Central memory CD8-positive, alpha-beta T cell (primary cell): ENCODE data around the gene POP5.
A peak's percentile ranks its signal among the peaks of the same experiment; 100 is the strongest.
"Not testable (repeated sequence)": the region's sequence is repeated elsewhere in the genome, so short reads cannot be mapped to it uniquely, and the experiment has no call there.

ENCODE experiments used
- ATAC-seq: fragments of 150-1000 bp; cut with Tn5 transposase; replicated peaks from 2 replicates; pipeline ENCODE4 v1.10.0; 2022; ENCODE audit warnings: mild to moderate bottlenecking, moderate FRiP score, moderate number of reproducible peaks; ENCODE audit not compliant: poor library complexity, severe bottlenecking; ENCODE audit errors: extremely low read depth
- DNase-seq, 2 donors: peaks; one replicate each; pipeline ENCODE4 v3.0.0; 2021; ENCODE audit warnings: low spot score in 2 of 2
- H3K27ac Mint-ChIP-seq: one replicate; pipeline ENCODE4 v1.8.0; 2022; ENCODE audit warnings: low read depth, mild to moderate bottlenecking, moderate library complexity, mixed read lengths
- H3K27me3 Mint-ChIP-seq: one replicate; pipeline ENCODE4 v1.8.0; 2022; ENCODE audit warnings: mixed read lengths
- H3K36me3 Mint-ChIP-seq: one replicate; pipeline ENCODE4 v1.8.0; 2022; ENCODE audit warnings: mild to moderate bottlenecking, moderate library complexity, mixed read lengths; ENCODE audit not compliant: insufficient read depth
- H3K4me1 Mint-ChIP-seq: one replicate; pipeline ENCODE4 v1.8.0; 2022; ENCODE audit warnings: mixed read lengths
- H3K4me3 Mint-ChIP-seq: one replicate; pipeline ENCODE4 v1.8.0; 2022; ENCODE audit warnings: mild to moderate bottlenecking, moderate library complexity, mixed read lengths
- H3K9me3 Mint-ChIP-seq: one replicate; pipeline ENCODE4 v1.8.0; 2022; ENCODE audit warnings: mixed read lengths

POP5 gene, protein sequence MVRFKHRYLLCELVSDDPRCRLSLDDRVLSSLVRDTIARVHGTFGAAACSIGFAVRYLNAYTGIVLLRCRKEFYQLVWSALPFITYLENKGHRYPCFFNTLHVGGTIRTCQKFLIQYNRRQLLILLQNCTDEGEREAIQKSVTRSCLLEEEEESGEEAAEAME

DNA sequence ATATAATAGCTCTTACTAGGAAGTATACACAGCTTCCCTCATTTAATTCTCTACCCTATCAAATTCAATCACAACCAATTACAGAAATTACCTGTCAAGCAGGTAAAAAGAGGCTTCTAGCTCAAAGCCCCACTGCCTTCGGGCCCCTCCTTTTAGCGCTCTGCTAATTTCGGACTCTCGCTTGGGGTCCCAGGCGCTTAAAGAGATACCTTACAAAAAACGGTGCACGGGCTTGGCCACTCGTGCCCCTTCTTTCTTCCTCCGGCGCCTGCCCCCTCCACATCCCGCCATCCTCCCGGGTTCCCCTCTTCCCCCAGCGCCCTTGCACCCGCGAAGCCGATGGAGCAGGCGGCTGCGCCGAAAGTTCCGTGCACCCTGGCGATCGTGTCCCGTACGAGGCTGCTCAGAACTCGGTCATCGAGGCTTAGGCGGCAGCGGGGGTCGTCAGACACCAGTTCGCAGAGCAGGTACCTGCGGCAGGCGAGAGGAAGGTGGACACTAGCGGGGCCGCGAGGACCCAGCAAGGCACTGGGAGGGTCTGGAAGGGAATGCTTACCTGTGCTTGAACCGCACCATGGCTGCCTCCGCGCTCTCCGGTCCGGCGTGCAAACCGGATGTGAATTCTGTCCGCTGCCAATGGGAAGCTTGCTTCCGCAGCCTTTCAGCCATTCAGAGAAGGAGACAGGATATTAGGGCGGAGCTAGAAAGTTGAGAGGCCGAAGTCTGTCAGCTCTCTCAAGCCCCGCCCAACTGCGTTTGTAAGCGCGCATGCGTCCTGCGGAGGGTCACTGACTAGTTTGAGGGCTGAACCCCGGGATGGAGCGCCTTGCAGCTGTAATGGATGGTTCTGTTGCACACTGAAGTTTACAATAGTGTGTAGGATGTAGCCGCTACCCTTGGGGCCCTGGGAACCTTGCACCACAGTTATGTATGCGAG, at the start of gene POP5:
Gene POP5 (minus strand): TSS at position 616 of the 937 bp plus-strand sequence. CDS start 40 bp downstream, at position 576.
- H3K9me3 Mint-ChIP-seq, result no peaks in the 10 kb centered on the region
- H3K27ac Mint-ChIP-seq, result peak within 1 kb of the TSS; percentile 79
- H3K4me1 Mint-ChIP-seq, result peaks cover 29% of the 10 kb centered on the region
- H3K4me3 Mint-ChIP-seq, result peak within 1 kb of the TSS; percentile 99
- no peaks in the 10 kb centered on the region for H3K27me3 Mint-ChIP-seq
- H3K36me3 Mint-ChIP-seq, result peaks cover 44% of the 10 kb centered on the region
- peak; percentile 92 for ATAC-seq
- peak; percentile 83 to 84 for DNase-seq

DNA sequence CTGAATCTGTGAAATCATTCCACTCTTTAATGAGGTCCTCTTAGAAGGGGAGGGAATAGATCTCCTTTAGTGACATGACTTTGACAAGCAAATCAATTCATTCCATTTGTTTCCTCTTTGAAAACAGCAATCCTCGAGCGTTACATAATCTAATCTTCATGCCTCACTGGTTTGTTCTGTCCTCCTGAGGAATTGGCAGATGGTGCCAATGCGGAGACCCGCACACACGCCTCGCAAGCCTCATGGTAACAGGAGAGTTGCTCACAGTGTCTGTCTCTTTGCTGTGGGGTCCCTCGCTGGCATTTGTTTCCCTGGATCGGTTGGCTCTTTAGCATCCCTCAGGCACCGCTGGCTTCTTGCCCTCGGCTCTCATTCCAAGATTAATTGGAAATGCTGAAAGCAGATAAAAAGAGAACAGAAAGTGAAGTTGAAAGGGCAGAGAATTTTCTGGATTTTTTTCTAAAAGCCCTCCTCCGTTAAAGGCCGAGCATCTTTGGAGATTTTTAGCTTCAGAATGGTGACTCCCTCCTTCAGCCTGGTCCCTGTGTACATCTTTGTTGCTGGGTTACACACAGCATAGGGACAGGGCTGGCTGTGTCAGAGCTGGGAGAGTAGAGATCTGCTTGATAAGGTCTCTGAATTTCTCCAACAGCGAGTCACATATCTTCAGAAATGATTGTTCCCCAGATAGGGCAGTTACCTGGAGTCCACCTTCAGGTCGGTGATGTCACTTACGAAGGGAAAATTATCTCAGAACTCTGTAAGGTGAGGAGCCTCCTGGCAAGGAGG, 49.1 kb upstream of the POP5 start:
- no peak overlapping the region for H3K27ac Mint-ChIP-seq
- H3K9me3 Mint-ChIP-seq, result no peaks in the 10 kb centered on the region
- no peaks in the 10 kb centered on the region for H3K36me3 Mint-ChIP-seq
- DNase-seq (no peak), ATAC-seq (no peak)
- H3K27me3 Mint-ChIP-seq, result no peaks in the 10 kb centered on the region
- no peaks in the 10 kb centered on the region for H3K4me1 Mint-ChIP-seq
- no peak overlapping the region for H3K4me3 Mint-ChIP-seq

DNA sequence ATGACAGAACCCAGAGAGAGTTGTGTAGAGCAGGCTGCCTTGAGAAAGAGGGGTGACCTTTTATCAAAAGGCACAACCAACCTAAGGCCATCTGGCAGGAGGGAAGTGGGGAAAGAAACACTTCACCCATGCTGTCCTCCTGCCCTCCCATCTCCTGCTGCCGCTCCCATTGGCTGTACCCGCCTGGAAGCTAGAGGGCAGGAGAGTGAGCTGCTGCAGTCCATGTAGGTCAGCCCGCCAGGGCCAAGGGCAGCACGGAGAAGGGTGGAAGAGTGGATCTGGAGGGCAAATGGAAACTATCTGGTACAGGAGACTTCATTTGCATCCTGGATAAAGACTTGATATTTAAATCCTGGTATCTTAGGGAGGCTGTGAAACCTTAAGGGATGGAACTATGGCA, 47.7 kb upstream of the POP5 start:
- H3K4me1 Mint-ChIP-seq, result no peaks in the 10 kb centered on the region
- H3K4me3 Mint-ChIP-seq, result no peak overlapping the region
- no peaks in the 10 kb centered on the region for H3K27me3 Mint-ChIP-seq
- ATAC-seq, result no peak
- H3K36me3 Mint-ChIP-seq, result no peaks in the 10 kb centered on the region
- H3K9me3 Mint-ChIP-seq, result no peaks in the 10 kb centered on the region
- no peak overlapping the region for H3K27ac Mint-ChIP-seq
- no peak for DNase-seq

DNA sequence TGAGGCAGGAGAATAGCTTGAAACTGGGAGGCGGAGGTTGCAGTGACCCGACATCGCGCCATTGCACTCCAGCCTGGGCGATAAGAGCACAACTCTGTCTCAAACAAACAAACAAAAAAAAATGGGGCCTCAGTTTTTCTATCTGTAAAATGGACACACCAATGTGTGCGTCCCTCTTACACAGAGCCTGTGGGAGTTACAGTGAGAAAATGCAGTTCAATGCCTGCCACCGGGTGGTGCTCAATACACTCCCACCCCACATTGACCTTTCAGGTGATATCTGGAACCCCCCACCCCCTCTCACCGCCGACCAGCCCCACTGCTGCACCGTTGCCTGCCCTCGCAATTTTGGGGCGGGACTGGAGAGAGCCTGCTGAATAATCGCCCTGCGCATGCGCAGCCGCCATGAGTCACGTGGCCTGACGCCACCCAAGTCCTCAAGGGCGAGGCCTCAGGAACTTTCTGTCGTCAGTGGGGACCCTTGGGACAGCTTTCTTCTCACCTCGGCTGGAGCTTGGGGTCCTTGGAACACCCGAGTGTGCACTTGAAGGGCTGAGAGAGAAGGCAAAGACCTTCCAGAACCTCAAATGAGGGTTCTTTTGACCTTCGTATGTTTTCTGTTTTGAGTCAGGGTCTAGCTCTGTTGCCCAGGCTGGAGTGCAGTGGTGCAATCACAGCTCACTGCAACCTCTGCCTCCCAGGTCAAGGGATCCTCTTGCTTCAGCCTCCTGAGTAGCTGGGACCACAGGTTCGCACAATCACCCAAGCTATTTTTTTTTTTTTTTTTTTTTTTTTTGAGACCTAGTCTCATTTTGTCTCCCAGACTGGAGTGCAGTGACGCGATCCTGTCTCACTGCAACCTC, 44.6 kb upstream of the POP5 start:
- ATAC-seq (peak; percentile 19), DNase-seq (no peak)
- Mint-ChIP-seq H3K4me3 (no peak overlapping the region), H3K27ac (no peak overlapping the region), H3K4me1 (no peaks in the 10 kb centered on the region), H3K9me3 (no peaks in the 10 kb centered on the region), H3K36me3 (peaks cover 2% of the 10 kb centered on the region), H3K27me3 (peaks cover 17% of the 10 kb centered on the region)

DNA sequence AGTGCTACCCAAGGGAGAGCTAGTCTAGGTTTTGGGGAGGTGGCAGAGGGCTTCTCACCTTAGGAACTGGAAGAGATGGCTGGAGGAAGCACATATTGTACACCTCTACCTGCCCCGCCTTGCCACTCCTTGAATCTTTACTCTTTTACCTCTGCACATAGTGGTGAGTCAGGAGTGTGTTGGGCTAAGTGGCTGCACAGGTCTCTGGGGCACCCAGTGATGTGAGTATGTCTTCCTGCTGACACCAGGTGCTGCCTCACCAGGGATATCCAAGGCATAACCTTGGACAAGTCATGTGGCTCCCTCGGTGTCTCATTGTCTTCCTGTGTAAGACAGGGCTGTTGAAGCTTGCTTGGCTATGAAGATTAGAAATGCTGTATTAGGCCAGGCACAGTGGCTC, 39.4 kb upstream of the POP5 start:
- Mint-ChIP-seq H3K4me3 (no peak overlapping the region), H3K27me3 (peaks cover 48% of the 10 kb centered on the region), H3K4me1 (no peaks in the 10 kb centered on the region), H3K9me3 (no peaks in the 10 kb centered on the region), H3K27ac (no peak overlapping the region), H3K36me3 (peaks cover 2% of the 10 kb centered on the region)
- DNase-seq, result no peak
- ATAC-seq, result no peak

DNA sequence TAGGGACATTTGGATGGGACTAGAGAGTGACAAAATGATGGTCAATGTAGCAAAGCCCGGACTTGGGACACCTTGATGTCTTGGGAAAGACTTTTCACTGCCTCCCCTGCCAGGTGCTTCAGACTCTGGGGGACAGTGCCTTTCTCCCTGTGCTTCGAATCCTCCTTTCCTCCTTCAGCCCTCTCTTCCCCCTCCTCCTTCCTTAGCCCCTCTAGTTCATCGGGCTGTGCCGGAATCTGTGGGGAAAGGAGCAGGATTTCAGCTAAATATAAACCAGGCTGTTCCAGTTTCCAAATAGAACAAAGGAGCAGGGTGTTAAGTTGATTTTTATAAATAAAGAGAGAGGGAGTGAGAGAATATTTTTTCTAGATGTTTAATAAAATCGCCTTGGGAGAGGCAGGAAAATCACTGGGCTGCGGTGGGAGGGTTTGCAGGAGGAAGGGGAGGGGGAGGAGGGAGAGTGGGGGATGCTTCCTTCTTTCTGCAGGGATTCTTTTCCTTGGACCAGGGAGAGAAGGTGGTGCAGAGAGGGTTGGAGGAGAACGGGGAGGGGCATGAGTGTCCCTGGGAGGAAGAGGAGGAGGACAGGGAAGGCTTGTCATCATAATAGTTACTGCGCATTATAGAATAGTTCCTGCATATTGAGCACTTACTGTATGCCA, 37.9 kb upstream of the POP5 start:
- Mint-ChIP-seq H3K4me3 (no peak overlapping the region), H3K9me3 (no peaks in the 10 kb centered on the region), H3K27ac (no peak overlapping the region), H3K27me3 (peaks cover 48% of the 10 kb centered on the region), H3K4me1 (no peaks in the 10 kb centered on the region), H3K36me3 (peaks cover 2% of the 10 kb centered on the region)
- ATAC-seq, result no peak
- DNase-seq, result no peak

DNA sequence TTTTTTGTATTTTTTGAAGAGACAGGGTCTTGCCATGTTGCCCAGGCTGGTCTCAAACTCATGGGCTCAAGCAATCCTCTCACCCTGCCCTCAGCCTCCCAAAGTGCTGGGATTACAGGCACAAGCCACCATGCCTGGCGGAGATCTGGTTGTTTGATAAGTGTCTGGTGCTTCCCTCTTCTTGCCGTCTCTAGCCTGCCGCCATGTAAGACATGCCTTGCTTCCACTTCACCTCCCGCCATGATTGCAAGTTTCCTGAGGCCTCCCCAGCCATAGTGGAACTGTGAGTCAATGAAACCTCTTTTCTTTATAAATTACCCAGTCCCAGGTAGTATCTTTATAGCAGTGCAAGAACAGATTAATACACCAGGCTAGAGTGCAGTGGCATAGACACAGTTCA, 36.6 kb upstream of the POP5 start:
- H3K27ac Mint-ChIP-seq, H3K4me3 Mint-ChIP-seq: not testable (repeated sequence)

DNA sequence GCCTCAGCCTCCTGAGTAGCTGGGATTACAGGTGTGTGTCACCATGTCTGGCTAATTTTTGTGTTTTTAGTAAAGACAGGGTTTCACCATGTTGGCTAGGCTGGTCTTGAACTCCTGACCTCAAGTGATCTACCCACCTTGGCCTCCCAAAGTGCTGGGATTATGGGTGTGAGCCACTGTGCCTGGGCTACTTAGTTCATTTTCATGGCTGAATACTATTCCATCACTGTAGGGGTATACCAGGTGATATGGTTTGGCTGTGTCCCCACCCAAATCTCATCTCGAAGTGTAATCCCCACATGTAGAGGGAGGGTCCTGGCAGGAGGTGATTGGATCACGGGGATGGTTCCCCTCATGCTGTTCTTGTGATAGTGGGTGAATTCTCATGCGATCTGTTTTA, 36.0 kb upstream of the POP5 start:
- H3K4me3 Mint-ChIP-seq, H3K9me3 Mint-ChIP-seq, H3K4me1 Mint-ChIP-seq, H3K27ac Mint-ChIP-seq, H3K36me3 Mint-ChIP-seq, DNase-seq, ATAC-seq: not testable (repeated sequence)
- peaks cover 34% of the 10 kb centered on the region for H3K27me3 Mint-ChIP-seq

More for the DNA sequence above, 36.6 kb upstream of the POP5 start:
- H3K27me3 Mint-ChIP-seq, result peaks cover 36% of the 10 kb centered on the region
- H3K4me1 Mint-ChIP-seq, ATAC-seq, H3K36me3 Mint-ChIP-seq, H3K9me3 Mint-ChIP-seq, DNase-seq: not testable (repeated sequence)

DNA sequence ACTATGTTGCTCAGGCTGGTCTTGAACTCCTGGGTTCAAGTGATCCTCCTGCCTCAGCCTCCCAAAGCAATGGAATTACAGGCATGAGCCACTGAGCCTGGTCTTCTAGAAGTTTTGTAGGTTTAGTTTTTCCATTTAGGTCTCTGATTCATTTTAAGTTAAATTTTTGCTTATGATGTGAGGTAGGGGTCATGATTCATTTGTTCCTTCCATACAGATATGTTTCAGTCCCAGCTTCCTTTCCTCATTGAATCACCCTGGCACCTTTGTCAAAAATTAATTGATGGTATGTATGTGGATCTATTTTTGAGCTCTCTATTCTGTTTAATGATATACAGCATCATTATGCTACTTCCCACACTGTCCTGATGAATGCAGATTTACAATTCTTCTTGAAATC, 33.6 kb upstream of the POP5 start:
- H3K27ac Mint-ChIP-seq, result no peak overlapping the region
- ATAC-seq, result no peak
- peaks cover 2% of the 10 kb centered on the region for H3K36me3 Mint-ChIP-seq
- H3K9me3 Mint-ChIP-seq, result no peaks in the 10 kb centered on the region
- no peak overlapping the region for H3K4me3 Mint-ChIP-seq
- H3K4me1 Mint-ChIP-seq, result no peaks in the 10 kb centered on the region
- no peak for DNase-seq
- H3K27me3 Mint-ChIP-seq, result peaks cover 21% of the 10 kb centered on the region

DNA sequence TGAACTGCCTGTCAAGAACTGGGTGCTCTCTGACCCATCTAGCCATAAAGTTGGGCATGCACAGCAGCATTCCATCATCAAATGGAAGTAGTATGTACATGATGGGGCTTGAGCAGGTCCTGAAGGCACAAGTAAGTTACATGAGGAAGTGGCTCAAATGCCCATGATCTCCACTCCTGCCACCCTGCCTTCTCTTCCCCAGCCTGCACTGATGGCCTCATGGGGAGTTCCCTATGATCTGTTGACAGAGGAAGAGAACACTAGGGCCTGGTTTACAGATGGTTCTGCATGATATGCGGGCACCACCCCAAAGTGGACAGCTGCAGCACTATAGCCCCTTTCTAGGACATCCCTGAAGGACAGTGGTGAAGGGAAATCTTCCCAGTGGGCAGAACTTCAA, 30.3 kb upstream of the POP5 start:
- not testable (repeated sequence) for H3K4me1 Mint-ChIP-seq, DNase-seq, H3K9me3 Mint-ChIP-seq, H3K4me3 Mint-ChIP-seq, H3K27ac Mint-ChIP-seq, H3K36me3 Mint-ChIP-seq, ATAC-seq, H3K27me3 Mint-ChIP-seq

DNA sequence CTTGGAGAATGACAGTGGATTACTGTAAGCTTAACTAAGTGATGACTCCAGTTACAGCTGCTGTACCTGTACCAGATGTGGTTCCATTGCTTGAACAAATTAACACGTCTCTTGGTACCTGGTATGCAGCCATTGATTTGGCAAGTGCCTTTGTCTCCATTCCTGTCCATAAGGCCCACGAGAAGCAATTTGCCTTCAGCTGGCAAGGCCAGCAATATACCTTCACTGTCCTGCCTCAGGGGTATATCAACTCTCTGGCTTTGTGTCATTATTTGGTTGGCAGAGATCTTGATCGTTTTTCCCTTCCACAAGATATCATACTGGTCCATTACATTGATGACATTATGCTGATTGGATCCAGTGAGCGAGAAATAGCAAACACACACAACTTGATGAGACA, 29.4 kb upstream of the POP5 start:
- H3K4me1 Mint-ChIP-seq, result no peaks in the 10 kb centered on the region
- ATAC-seq (no peak), DNase-seq (no peak)
- no peak overlapping the region for H3K4me3 Mint-ChIP-seq
- no peaks in the 10 kb centered on the region for H3K27me3 Mint-ChIP-seq
- H3K9me3 Mint-ChIP-seq, result no peaks in the 10 kb centered on the region
- H3K27ac Mint-ChIP-seq, result no peak overlapping the region
- peaks cover 2% of the 10 kb centered on the region for H3K36me3 Mint-ChIP-seq
